GM18505 (cell line): ENCODE results near the gene ITPR1.

ENCODE experiments used
- ATAC-seq: cut with Tn5 transposase; IDR thresholded peaks from one replicate; pipeline ENCODE4 v1.9.1; 2021; ENCODE audit not compliant: unreplicated experiment
- POLR2A ChIP-seq: IDR thresholded peaks from 4 replicates; pipeline ENCODE4 v1.6.1; 2011; ENCODE audit warnings: borderline replicate concordance; ENCODE audit not compliant: insufficient read depth, insufficient read length; ENCODE audit errors: extremely low read depth

The ITPR1 gene

GRCh38 chr3:4546346-4547178, 53.4 kb downstream of the ITPR1 start:
- TF ChIP-seq POLR2A: no peak

GRCh38 chr3:4547799-4548198, 54.7 kb downstream of the ITPR1 start:
- ATAC-seq: no peak
- TF ChIP-seq POLR2A: no peak

More at GRCh38 chr3:4546346-4547178, 53.4 kb downstream of the ITPR1 start:
- ATAC-seq: no peak

GRCh38 chr3:4548356-4548755, 55.2 kb downstream of the ITPR1 start:
- no peak for TF ChIP-seq POLR2A
- no peak for ATAC-seq

- no peak for TF ChIP-seq POLR2A
- no peak for ATAC-seq
These were observed 55.6 kb downstream of the ITPR1 start for GRCh38 chr3:4548780-4549179.

GRCh38 chr3:4549896-4550295, 56.7 kb downstream of the ITPR1 start:
- TF ChIP-seq POLR2A: no peak
- ATAC-seq: no peak

- ATAC-seq: no peak
These were observed 58.0 kb downstream of the ITPR1 start for GRCh38 chr3:4551051-4551711.

GRCh38 chr3:4551794-4552442, 58.8 kb downstream of the ITPR1 start:
- no peak for TF ChIP-seq POLR2A
- ATAC-seq: no peak

More at GRCh38 chr3:4551051-4551711, 58.0 kb downstream of the ITPR1 start:
- TF ChIP-seq POLR2A: no peak

GRCh38 chr3:4552811-4553210, 59.7 kb downstream of the ITPR1 start:
- ATAC-seq: no peak
- no peak for TF ChIP-seq POLR2A

- TF ChIP-seq POLR2A: no peak
- ATAC-seq: no peak
These were observed 68.5 kb downstream of the ITPR1 start for GRCh38 chr3:4561661-4562060.

- no peak for TF ChIP-seq POLR2A
- ATAC-seq: no peak
These were observed 69.4 kb downstream of the ITPR1 start for GRCh38 chr3:4562595-4562994.

- ATAC-seq: no peak
- no peak for TF ChIP-seq POLR2A
These were observed 71.1 kb downstream of the ITPR1 start for GRCh38 chr3:4564270-4564669.

GRCh38 chr3:4564928-4565586, 71.9 kb downstream of the ITPR1 start:
- ATAC-seq: no peak
- TF ChIP-seq POLR2A: no peak
